Endothelial cell (in vitro differentiated cells): Measurements from ENCODE around the gene RAB13. TPM values are rescaled to one million over a fixed set of nuclear protein-coding genes. Genes with fewer than 3 reads are reported as not detected.

ENCODE experiments used
- DNase-seq: peaks from one replicate; pipeline ENCODE4 v3.0.0; 2021; ENCODE audit warnings: low spot score
- H3K27ac Mint-ChIP-seq: one replicate; pipeline ENCODE4 v1.8.0; 2021; ENCODE audit warnings: mixed read lengths, inconsistent platforms; ENCODE audit not compliant: unreplicated experiment
- H3K27me3 Mint-ChIP-seq: one replicate; pipeline ENCODE4 v1.8.0; 2021; ENCODE audit warnings: mild to moderate bottlenecking, moderate library complexity, mixed read lengths, inconsistent platforms; ENCODE audit not compliant: unreplicated experiment
- H3K36me3 Mint-ChIP-seq: one replicate; pipeline ENCODE4 v1.8.0; 2021; ENCODE audit warnings: mild to moderate bottlenecking, low read depth, mixed read lengths, inconsistent platforms; ENCODE audit not compliant: unreplicated experiment
- H3K4me1 Mint-ChIP-seq: one replicate; pipeline ENCODE4 v1.8.0; 2021; ENCODE audit warnings: mild to moderate bottlenecking, mixed read lengths, inconsistent platforms; ENCODE audit not compliant: unreplicated experiment
- H3K4me3 Mint-ChIP-seq: one replicate; pipeline ENCODE4 v1.8.0; 2021; ENCODE audit warnings: mild to moderate bottlenecking, mixed read lengths, inconsistent platforms; ENCODE audit not compliant: unreplicated experiment
- H3K9me3 Mint-ChIP-seq: one replicate; pipeline ENCODE4 v1.8.0; 2021; ENCODE audit warnings: mixed read lengths, inconsistent platforms; ENCODE audit not compliant: unreplicated experiment
- CTCF ChIP-seq: fragments of 200-600 bp; sonication (generic); IDR thresholded peaks from one replicate; pipeline ENCODE4 v1.5.0; 2021; ENCODE audit warnings: antibody characterized with exemption; ENCODE audit not compliant: unreplicated experiment
- total RNA-seq: library from RNA; stranded (reverse); fragmentation: NEBNext Ultra II Directional; extraction: Animal tissue kit (Norgen Biotek cat#: 25700); gene quantifications from one replicate; pipeline ENCODE4 v1.2.1, GENCODE V29; 2021; ENCODE audit not compliant: unreplicated experiment

RAB13 gene
- total RNA-seq, 1 donor from 2014 or later: 419 TPM

- peaks cover 8% of the 10 kb centered on the region for H3K27me3 Mint-ChIP-seq
- no peak overlapping the region for H3K27ac Mint-ChIP-seq
- H3K36me3 Mint-ChIP-seq: peaks cover 49% of the 10 kb centered on the region
- H3K9me3 Mint-ChIP-seq: no peaks in the 10 kb centered on the region
- no peak for DNase-seq
- no peak for TF ChIP-seq CTCF
- H3K4me3 Mint-ChIP-seq: peak overlapping the region; percentile 25
- no peaks in the 10 kb centered on the region for H3K4me1 Mint-ChIP-seq
These were observed 47.1 kb downstream of the RAB13 start for GRCh38 chr1:153938996-153939395.

GRCh38 chr1:153937331-153937730 lies 48.8 kb downstream of the RAB13 start:
- Mint-ChIP-seq H3K4me1 (no peaks in the 10 kb centered on the region), H3K9me3 (no peaks in the 10 kb centered on the region), H3K4me3 (peak overlapping the region; percentile 37), H3K27ac (no peak overlapping the region), H3K27me3 (peaks cover 6% of the 10 kb centered on the region), H3K36me3 (peaks cover 44% of the 10 kb centered on the region)
- no peak for DNase-seq
- TF ChIP-seq CTCF: no peak

GRCh38 chr1:153936011-153936802 lies 49.9 kb downstream of the RAB13 start:
- TF ChIP-seq CTCF: no peak
- H3K4me1 Mint-ChIP-seq: no peaks in the 10 kb centered on the region
- peaks cover 44% of the 10 kb centered on the region for H3K36me3 Mint-ChIP-seq
- no peaks in the 10 kb centered on the region for H3K9me3 Mint-ChIP-seq
- H3K27ac Mint-ChIP-seq: no peak overlapping the region
- DNase-seq: no peak
- peaks cover 6% of the 10 kb centered on the region for H3K27me3 Mint-ChIP-seq
- no peak overlapping the region for H3K4me3 Mint-ChIP-seq

- DNase-seq: no peak
- H3K27me3 Mint-ChIP-seq: peaks cover 3% of the 10 kb centered on the region
- H3K4me1 Mint-ChIP-seq: no peaks in the 10 kb centered on the region
- H3K27ac Mint-ChIP-seq: peak overlapping the region; percentile 17
- H3K4me3 Mint-ChIP-seq: no peak overlapping the region
- H3K36me3 Mint-ChIP-seq: peaks cover 36% of the 10 kb centered on the region
- no peaks in the 10 kb centered on the region for H3K9me3 Mint-ChIP-seq
- no peak for TF ChIP-seq CTCF
These were observed 51.4 kb downstream of the RAB13 start for GRCh38 chr1:153934746-153935145.

- DNase-seq: no peak
- peaks cover 3% of the 10 kb centered on the region for H3K27me3 Mint-ChIP-seq
- TF ChIP-seq CTCF: no peak
- no peaks in the 10 kb centered on the region for H3K9me3 Mint-ChIP-seq
- H3K4me1 Mint-ChIP-seq: peaks cover 3% of the 10 kb centered on the region
- no peak overlapping the region for H3K4me3 Mint-ChIP-seq
- peaks cover 38% of the 10 kb centered on the region for H3K36me3 Mint-ChIP-seq
- no peak overlapping the region for H3K27ac Mint-ChIP-seq
These were observed 52.2 kb downstream of the RAB13 start for GRCh38 chr1:153933955-153934354.
